ENCODE data around the gene MEGF11.

DNA sequence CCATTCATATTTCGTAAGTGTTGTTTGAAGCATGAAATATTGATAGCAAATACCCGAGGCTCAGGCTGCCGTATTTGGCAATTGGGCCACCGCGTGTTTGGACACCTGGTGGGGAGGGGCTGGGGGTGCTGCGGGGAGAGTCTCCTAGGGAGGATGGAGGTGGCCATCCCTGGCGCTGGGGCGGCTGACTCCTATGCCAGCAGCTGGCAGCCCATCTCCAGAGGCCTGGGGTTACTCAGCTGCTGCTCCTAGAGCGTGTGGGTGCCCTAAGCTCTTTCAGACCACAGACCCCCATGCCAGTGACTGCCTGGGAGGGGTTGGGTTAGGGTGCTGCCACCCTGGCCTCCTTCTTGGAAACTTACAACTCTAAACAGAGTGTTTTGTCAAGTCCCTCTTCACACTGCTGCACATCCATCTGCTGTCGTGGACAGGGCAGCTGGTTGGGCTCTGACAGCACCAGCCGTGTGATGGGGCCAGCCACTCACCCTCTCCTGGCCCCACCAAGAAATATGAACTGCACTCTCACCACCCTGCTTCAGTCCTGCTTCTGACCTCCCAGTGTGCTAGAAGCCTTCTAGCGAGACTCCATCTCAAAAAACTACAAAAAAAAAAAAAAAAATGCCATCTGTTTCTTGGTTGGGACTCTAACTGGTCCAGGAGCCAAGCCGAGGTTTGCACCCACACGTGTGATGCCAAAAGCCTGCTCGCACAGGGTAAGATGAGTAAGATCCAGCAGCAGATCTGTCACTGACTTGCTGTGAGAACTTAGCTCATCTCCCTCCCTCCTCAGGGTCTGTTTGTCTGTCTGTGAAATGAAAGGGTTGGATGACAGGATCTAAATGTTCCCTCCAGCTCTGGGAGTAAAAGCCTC is 156.2 kb downstream of the MEGF11 start:
- TF ChIP-seq SIN3A (IDR thresholded peaks at IDR 0.05; ENCODE audit: low read depth) (no peak), ATF3 (IDR thresholded peaks at IDR 0.05) (no peak)
